HT-29 (cell line): ENCODE data around the gene TWIST2. TPM values are rescaled to one million over a fixed set of nuclear protein-coding genes. Genes with fewer than 3 reads are reported as not detected.

Source experiments
- DNase-seq: peaks from one replicate; pipeline ENCODE4 v3.0.0-alpha.2; 2015; ENCODE audit warnings: low spot score
- total RNA-seq: library from RNA; depleted of rRNA; stranded (reverse); fragments of >200 nt; shearing (Covaris generic); gene quantifications from 2 replicates; pipeline ENCODE4 v1.2.3, GENCODE V29; 2014

Gene TWIST2
- total RNA-seq, 1 experiment from 2014 or later, result not detected

DNA sequence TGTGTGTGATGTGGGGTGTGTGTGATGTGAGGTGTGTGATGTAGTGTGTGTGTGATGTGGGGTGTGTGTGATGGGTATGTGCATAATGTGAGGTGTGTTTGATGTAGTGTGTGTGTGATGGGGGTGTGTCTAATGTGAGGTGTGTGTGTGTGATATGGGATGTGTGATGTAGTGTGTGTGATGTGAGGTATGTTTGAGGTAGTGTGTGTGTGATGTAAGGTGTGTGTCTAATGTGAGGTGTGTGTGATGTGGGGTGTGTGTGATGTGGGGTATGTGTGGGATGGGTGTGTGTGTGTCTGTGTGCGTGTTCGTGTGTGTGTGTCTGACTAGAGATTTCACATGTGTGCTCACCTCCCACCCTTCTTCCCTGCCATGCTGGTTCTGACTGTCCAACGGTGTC, 56.3 kb downstream of the TWIST2 start:
- DNase-seq, result no peak

DNA sequence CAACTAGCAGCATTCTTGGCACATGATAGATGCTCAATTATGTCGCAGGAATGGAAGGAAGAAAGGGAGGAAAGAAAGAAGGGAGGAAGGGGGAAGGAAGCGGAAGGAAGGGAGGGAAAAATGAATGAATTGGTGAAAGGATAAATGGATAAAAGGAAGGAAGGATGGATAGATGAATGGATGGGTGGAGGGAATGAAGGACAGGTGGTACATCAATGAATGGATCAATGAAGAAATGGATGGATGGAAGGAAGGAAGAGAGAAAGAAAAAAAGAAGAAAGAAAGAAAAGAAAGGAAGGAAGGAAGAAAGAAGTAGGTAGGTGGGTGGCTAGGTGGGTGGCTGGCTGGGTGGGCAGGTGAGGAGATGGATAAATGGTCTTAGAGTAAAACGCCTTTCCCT, 56.8 kb downstream of the TWIST2 start:
- no peak for DNase-seq

DNA sequence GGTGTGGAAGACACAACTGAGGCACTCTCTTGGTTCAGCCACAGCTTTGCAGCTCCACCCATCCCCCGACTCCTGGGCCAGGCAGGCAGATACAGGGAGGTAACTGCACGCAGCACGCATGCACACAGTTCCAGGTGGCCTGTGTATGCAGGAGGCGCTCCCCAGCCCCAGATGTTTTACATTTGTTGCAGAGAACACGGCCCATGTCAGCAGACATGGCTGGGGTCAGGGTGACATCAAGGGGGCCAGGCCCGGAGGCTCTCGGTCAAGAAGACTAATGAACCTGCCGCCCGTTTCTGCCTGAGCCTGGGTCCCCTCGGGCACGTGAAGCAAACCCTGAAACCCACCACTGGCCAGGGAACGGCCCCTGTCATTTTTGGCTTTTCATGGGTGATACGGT, 57.3 kb downstream of the TWIST2 start:
- no peak for DNase-seq

DNA sequence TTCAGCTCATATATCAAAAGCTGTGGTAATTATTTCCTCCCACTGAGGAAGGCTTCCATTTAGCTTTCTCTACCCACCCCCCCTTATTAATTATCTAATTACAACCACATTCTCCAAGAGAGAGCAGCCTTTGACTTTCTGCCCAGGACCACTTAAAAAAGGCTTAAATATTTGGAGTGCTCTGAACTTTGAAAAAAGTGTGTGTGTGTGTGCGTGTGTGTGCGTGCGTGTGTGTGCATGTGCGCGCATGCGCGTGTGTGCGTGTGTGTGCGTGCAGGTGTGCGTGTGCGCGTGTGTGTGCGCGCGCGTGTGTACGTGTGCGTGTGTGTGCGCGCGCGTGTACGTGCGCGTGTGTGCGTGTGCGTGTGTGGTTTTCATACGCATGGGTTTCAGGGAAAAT, 57.8 kb downstream of the TWIST2 start:
- no peak for DNase-seq

DNA sequence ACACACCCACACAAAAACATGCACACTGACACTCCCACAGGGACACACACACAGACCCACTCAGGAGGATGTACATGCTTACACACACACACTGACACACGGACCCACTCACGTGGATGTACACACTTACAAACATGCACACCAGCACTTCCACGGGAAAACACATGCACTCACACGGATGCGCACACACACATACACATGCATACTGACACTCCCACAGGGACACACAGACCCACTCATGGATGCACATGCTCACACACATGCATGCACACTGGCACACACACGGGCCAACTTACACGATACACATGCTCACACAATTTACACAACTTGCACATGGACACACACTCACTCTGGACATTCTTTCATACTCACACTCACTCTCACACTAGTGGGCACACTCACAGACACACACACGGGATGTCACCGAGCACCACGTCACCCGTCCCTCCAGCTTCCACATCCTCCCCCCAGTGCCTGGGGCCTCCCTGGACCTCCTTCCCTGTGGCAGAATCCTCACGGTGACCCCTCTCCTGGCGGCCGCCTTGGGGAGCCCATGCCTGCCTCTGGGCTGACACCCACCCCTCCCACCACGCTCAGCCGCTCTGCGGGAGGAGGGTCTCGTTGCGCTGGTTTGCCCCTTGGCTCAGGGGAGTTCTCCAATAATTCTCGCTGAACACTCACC, 58.5 kb downstream of the TWIST2 start:
- no peak for DNase-seq

DNA sequence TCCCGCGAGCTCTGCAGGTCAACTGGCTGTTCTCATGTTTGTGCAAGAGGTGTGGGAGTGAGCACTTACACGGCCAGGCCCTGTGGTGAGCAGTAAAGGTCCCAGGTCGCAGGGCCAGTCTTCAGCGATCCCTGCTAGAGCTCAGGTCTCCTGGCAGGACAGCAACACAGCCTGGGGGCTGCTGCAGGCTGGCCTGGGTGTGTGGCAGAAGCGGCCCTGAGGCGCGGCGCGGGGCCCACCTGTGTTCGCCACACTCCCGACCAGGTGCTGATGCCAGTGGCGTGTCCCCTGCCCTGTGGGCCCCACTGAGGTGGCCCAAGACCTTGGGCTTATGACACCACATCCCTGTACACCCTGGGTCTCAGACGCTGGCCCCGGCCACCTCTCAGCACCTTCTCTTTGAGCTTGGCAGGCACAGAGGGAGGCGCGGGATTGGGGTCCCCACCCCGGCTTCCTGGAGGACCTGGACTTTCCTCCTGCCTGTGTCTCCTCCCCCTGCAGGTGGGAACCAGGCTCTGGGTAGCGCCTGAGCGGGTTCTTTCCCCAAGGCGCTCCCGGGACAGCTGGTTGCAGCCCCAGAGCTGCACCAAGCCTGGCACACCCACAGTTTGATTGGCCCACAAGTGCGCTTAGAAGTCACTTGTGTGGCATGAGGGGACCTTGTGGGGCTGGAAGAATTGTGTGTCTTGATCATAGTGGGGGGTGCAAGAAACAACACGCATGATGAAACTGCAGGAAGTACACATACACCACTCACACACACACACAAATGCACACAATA, 59.2 kb downstream of the TWIST2 start:
- DNase-seq, result no peak

DNA sequence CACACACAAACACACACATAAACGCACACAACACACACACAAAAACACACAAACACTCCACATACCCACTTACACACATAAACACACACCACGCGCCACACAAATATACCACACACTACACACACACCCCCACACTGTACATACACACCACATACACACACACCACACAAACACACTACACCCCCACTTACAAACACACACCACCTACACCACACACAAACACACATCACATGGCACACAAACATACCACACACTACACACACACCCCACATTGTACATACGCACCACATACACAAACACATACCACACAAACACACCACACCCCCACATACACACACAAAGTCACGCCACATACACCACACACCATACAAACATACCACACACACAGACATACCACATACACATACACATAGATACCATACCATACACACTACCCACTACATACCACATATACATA, 59.9 kb downstream of the TWIST2 start:
- DNase-seq, result no peak

DNA sequence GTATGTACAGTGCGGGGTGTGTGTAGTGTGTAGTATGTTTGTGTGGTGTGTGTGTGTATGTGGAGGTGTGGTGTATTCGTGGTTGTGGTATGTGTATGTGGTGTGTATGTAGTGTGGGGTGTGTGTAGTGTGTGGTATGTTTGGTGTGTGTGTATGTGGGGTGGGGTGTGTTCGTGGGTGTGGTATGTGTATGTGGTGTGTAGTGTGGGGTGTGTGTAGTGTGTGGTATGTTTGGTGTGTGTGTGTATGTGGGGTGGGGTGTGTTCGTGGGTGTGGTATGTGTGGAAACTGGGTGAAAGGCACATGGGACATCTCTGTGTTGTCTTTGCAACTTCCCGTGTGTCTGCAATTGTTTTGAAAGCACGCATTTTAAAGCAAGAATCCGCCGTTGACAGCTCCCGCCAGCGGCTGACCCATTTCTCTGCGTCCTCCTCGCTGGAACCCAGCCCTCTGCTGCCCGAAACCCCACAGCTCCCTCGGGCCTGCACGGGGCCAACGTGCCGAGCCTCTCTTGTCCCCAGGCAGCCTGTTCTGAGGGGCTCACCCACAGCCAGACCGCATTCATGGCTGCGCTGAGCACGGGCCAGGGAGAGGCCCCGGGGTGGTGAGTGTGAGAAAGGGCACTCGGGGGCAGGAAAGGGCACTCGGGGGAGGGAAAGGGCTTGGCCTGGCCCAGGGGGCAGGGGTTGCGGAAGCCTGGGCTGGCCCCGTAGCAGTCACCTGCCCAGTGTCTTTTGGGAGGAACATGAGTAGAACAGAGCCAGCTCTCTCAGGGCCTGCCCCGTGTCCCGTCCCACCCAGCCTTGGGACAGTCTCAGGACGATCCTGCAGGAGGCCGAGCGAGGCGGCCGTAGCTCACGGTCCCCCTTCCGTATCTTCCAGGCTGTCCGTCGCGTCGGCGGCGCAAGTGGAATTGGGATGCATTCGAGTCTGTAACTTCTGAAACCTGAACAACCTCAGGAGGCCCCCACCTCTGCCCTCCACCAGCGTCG, 61.4 kb downstream of the TWIST2 start:
- no peak for DNase-seq

DNA sequence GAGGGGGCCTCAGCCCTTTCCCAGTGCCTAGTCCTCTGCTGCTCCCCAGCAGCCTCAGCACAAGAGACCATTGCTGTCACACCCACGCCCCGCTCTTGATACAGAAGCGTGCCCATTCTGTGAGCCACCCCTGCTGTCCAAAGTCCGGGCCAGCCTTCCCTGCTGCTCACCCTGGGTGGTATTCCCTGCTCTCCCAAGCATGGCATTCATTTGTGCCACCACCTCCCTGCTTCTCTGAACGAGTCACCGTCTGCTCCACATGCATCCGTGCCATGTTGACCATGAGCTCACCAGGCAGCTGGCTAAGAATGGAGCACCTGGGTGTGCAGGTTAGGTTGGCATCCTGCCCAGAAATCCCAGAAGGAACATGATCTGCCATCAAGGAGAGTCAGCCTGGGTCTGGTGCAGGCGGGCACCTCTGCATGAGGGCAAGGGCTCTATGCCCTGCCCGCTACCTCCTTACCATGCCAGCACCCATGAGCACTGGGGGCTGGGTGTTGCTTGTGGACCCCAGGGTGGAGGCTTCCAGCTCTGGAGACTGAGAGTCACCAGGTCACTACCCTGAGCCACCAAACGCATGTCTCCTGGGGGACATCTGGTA, 63.0 kb downstream of the TWIST2 start:
- DNase-seq, result peak; percentile 74

DNA sequence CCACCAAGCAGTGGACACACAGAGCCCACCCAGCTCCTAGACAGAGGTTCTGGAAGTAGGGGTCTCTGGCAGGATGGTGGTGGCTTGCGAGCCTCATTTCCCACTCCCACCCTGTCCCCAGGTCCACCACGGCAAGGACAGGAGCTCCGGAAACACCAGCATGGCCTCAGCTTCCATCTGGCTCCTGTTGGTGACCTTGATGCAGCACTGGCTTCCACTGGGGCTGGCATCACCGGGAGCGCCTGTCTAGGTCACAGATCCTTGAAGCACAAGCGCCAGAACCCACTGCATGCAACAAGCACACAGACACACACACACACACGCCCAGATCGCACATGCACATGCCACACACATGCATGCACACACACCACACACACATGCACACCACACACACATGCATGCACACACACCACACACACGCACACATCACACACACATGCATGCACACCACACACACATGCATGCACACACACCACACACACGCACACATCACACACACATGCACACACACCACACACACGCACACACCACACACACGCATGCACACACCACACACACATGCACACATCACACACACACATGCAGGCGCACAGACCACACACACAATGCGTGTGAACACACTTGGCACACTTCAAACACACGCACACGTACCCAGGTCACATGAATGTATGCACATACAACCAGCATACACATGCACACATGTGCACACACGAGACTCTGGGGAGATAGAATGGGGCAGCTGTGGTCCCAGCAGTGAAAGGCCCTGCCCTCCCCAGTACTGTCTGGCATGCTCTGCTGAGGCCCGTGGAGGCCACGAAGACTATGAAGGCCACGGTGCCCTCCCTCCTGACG, 63.7 kb downstream of the TWIST2 start:
- no peak for DNase-seq

DNA sequence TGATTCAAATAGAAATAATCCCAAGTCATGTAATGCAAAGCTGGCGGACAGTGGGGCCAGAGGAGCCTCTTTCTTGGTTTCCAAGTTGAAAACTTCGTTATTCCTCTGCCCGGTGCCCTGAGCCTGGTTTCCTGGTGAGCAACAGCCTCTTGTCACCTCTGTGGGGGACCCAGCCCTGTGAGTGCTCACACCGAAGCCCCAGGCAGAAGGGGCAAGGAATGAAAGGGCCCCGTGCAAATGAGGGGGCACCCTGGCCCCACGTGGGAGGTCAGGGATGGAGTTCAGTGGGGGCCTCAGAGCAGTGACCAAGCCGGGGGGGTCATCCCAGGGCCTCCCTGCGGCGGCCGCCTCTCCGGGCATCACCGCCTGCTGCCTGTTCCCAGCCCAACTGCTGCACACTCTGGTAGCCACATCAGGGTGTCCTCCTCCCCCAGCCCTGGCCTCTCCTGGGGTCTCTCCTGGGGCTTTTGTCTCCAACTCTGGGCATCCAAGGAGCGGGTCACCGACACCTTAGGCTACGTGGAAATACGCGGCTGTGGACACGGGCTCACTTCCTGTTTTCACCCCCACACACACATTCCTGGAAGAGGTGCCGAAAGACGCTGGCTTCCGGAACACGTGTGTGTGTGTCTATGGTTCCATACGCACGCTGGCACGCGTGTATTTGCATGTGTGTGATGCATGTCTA, 64.5 kb downstream of the TWIST2 start:
- no peak for DNase-seq

DNA sequence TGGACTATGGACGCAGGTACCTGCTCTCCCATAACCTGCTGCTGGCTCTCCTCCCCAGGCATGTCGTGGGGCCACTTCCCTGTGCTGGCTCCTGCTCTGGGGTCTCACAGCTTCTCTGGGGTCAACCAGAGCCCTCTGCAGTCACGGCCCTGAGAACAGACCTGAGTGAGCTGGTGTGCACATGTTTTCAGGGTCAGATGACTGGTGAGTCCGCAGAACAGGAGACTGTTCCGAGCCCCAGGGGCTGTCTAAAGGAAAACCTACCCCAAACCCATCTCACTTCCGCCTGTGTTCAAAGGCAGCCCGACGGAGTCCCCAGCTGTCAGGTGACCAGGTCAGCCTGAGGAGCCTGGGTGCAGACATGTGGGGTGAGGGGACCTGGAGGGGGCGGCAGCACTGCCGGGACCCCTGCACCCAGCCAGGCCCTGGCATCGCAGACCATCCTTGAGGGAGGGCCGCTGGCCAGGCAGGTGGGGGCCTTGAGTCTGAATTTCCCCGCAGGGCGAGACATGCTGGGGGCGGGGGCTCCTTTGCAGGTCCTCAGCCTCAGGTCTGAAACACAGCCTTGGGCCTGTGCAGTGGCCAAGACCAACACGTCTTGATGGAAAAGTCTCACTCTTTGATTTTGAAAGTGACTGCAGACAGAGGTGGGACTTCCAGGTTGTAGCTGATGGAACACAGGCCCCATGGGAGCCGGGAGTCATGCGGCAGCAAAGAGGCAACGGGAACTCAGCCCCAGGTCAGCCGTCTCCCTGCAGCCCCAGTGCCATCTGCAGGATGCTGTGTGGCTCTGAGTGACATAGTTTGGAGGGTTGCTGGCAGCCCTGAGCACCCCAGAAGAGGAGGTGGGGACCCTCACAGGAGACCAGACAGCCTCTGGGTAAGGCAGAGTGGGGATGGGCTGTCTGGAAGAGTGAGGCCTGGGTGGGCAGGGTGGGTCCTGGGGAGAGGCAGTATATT, 65.3 kb downstream of the TWIST2 start:
- no peak for DNase-seq

DNA sequence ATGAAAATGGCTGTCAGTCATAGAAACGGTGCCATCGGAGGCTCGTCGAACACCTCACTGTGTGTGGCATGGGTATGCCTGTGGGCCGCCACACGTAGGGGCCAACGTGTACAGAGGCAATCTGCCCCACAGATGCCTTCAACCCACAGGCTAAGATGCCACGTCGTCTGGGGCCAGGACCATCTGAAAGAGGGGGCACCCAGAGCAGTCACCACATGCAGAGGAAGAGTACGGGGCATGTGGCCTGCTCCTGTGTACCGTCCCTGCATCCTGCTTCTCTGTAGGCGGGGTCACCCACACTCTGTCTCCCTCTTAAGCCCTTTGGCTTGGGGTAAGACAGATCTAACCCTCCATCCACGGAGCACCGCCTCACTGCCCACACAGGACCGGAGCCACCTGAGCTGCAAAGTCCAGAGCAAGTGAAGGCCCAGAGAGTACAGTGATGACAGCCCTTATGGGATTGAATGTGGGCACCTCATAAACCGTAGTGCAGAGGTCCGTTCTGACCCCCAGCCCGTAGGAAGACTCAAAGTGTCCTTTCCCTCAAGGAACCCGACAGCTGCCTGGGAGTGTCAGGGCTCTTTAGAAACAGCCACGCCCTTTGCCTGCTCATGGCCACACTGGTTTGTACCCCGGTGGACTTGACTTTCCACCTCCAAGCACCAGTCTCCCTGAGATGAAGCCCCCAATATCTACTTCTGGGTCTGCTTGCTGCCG, 66.2 kb downstream of the TWIST2 start:
- no peak for DNase-seq

DNA sequence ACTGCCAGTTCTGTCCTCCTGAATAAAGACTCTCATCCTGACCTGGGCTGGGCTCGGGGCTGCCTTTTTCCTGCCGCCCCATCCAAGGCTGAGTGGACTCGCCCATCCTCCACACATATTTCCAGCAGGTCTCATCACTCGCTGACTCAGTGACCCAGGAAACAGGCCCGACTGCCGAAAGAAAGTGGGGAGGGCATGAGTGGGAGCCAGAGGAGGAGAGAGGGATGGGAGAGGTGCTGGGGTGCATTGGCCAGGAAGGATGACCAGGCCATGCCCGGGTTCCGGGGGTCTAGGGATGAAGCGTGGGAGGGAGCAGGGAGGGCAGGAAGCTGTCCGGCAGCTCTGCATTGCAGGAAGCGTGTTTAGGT, 66.7 kb downstream of the TWIST2 start:
- DNase-seq, result no peak

DNA sequence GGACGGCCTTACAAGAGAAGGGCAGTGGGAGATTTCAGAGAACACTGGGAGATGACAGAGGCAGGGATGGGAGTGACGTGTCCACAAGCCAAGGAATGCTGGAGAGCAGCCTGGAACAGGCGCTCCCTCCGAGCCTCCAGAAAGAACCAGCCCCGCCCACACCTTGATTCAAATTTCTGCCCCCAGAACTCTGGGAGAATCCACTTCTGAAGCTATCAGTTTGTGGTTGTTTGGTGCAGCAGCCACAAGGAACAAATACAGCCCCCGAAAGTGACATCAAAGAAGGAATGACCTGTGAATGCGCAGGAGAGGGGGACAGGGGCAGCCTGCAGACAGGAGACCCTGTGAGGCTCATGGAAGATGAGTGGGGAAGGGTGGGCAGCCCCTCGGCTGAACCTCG, 67.3 kb downstream of the TWIST2 start:
- DNase-seq, result no peak

DNA sequence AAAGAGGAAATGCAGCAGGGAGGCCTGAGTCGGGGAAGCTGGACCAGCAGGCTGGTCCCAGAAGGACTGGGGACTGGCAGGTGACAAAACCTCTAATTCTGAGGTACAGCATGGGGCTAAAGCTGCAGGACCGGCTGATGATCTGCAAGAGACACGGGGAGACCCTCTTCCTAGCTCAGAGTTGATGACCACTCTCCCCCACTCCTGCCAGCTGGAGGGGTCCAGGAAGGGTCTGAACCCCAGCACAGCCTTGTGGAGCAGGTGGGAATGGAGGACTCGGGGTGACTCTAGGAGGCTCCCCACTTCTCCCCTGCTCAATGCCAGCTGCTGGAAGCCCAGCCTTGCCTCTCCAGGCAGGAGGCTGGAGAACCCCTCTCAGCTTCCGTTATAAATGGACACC, 67.7 kb downstream of the TWIST2 start:
- no peak for DNase-seq

DNA sequence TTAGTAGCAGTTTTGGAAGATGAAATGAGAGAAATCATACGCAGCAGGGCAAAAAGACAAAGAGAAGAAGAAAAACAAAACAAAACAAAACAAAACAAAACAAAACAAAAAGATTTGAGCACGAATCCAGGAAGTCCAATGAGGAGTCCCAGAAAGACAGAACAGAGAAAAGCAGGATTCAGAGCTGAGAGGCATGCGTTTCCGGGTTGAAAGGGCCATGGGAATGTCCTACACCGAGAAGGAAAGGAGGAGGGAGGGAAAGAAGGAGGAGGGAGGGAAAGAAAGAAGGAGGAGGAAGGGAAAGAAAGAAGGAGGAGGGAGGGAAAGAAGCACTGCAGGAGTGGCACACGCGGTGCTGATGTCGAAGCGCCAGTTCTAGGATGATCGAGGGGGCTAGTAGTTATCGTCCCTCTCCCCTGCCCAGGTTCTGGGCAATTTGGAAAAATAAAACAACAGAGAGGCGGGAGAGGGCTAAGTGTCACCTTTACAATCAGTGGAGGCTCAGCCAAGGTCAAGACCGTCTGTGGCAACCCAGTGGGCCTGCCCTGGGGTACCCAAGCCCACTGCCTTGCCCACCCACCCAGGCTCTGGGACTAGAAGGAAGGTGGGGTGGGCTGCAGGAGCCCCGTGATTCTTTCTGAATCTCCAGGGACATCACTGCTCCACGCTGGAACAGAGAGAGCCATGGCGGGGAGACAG, 68.4 kb downstream of the TWIST2 start:
- no peak for DNase-seq
